ENCODE data around the gene MICU1. TPM values are rescaled to one million over a fixed set of nuclear protein-coding genes. Genes with fewer than 3 reads are reported as not detected.
A peak's percentile ranks its signal among the peaks of the same experiment; 100 is the strongest.
"Not testable (repeated sequence)": the region's sequence is repeated elsewhere in the genome, so short reads cannot be mapped to it uniquely, and the experiment has no call there.

The MICU1 gene
- total RNA-seq, 1 donor from 2014 or later: 66.8 TPM

GRCh38 chr10:72326665-72327603 lies 298.9 kb downstream of the MICU1 start:
- DNase-seq: not testable (repeated sequence)

GRCh38 chr10:72325243-72326175 lies 300.4 kb downstream of the MICU1 start:
- peak; percentile 52 for DNase-seq

GRCh38 chr10:72323771-72324191 lies 302.1 kb downstream of the MICU1 start:
- no peak for DNase-seq

- no peak for DNase-seq
Observed at GRCh38 chr10:72323108-72323749, 302.6 kb downstream of the MICU1 start.

GRCh38 chr10:72322280-72323058 lies 303.4 kb downstream of the MICU1 start:
- no peak for DNase-seq

GRCh38 chr10:72322030-72322279 lies 303.9 kb downstream of the MICU1 start:
- DNase-seq: no peak

- DNase-seq: no peak
Observed at GRCh38 chr10:72321248-72322029, 304.4 kb downstream of the MICU1 start.

- peak; percentile 59 for DNase-seq
Observed at GRCh38 chr10:72320676-72321247, 305.1 kb downstream of the MICU1 start.

GRCh38 chr10:72319416-72320254 lies 306.2 kb downstream of the MICU1 start:
- peak; percentile 66 for DNase-seq

GRCh38 chr10:72318418-72319262 lies 307.2 kb downstream of the MICU1 start:
- DNase-seq: no peak

Small RNA genes within 50 kb of the gene (small RNA-seq; reads per million reads assigned to genes)
- gene AL513185.2 (not detected), gene HMGN2P34 (not detected), gene RF00019 (not detected), gene RN7SL840P (not detected), gene RNU6-805P (not detected)

Other genes starting within 250 kb of the MICU1 start
- gene MCU, start 66.1 kb upstream of the MICU1 start, total RNA-seq: 41.0 TPM

Data from occipital lobe (tissue), 3 donors.